Hematopoietic multipotent progenitor cell treated with erythropoietin and hydrocortisone succinate and interleukin-3 and kit ligand, for 15 days (in vitro differentiated cells): ENCODE results near the gene ETF1.

Experiments used
- DNase-seq: peaks from one replicate; pipeline ENCODE4 v3.0.0-alpha.2; 2015; ENCODE audit warnings: low spot score

The ETF1 gene

GRCh38 chr5:138463419-138464007 is 79.5 kb downstream of the ETF1 start:
- DNase-seq, result no peak

GRCh38 chr5:138461343-138462125 is 81.5 kb downstream of the ETF1 start:
- DNase-seq, result no peak

- DNase-seq, result no peak
These were observed 82.9 kb downstream of the ETF1 start for GRCh38 chr5:138460032-138460693.

DNA sequence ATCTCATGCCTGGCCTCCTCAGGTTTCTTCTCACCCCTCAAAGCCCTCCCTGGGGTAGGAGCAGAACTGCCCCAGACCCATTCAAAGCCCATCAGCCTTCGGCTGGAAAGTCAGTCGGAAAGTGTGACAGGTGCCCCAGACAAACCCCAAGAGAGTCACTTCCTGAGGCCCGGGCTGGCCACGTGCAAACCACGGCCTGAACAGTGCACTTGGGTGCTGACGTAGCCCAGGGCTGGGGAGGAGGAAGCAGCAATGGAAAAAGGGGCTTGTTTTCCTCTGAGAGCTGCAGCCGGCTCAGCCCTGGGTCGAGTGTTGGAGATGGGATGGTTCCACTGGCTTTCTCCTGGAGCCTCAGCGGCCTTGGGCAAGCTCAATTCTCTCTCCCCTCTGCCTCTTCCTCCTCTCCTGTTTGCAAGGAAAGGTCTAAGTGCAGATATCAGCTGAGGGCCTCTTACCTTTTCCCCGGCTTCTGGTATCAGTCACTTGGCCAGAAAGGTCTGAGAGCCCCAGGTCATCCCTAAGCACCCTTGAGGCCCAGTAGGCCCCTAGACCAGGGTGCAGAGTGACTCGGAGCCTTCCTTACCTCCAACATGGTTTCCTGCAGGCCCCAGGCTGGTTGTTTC is 83.6 kb downstream of the ETF1 start:
- DNase-seq, result no peak

DNA sequence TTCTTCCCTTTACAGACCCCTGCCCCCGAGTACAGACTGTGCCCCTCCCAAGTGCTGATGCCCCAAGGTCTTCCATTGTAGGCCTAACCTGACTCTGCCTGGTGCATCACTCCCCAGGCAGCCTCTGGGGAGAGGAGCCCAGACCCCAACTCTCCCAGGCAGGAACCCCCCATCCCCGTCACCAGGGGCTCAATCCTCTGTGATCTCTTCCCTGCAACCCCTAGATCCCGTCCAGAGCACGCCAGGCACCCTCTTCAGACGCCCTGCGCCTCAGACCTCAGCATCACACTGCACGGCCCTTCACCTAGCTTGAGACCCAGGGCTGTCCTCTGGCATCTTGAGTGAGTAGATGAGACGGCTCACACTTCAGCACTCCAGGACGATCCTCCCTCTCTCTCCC is 84.2 kb downstream of the ETF1 start:
- DNase-seq, result no peak

DNA sequence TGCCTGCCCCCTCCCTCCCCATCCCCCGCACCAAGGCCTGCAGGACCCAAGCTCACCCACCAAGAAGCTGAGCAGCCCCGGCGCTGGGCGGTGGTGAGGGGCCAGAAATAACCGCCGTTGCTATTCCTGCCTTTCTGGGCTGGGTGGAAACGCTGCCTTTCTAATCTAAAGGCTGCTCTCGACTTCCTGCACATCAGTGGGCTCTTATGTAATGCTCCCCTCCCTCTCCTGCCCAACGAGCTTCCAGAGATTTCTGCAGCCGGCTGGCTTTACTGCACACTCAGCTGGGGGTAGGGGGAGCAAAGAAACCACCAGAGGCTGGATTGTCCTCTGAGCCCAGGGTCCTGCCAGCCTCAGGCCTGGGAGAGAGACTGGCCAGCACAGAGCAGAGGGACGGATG is 84.7 kb downstream of the ETF1 start:
- DNase-seq, result no peak

DNA sequence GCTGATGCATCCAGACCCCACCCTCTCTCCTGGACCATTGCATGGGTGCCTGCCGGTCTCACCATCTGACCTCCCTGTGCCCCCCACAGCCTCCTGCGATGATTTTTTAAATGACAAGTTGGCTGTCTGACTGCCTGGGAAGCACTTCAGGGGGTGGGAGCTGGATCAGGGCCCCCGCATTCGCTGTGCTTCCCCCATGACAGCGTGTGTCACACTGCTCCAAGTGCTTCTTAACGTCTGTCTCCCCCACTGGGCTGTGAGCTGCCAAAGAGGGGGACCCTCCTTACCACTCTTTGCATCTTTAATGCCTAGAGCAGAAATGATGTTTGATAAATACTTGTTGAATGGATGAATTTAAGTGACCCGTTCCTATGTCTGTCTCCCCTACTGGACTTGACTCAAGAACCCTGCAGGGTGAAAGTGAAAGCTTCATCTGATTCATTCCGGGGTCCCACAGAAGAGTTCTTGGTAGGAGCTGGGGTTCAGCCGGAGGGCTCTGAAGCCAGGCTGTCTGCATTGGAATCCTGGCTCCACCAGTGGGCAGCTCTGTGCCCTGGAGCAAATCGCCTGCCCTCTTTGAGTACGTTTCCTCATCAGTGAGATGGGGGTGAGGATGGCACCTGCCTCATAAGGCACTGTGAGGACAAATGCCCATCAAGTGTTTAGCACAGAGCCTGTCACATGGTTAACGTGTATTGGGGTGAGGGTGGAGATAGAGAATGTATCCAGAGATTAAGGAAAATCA is 85.3 kb downstream of the ETF1 start:
- DNase-seq, result no peak
